Measurements from ENCODE around the gene PRPSAP2.
A peak's percentile ranks its signal among the peaks of the same experiment; 100 is the strongest.

PRPSAP2 gene

GRCh38 chr17:18965530-18966236, 107.8 kb downstream of the PRPSAP2 start:
- ATAC-seq (replicated peaks) (no peak), DNase-seq (no peak)
- Mint-ChIP-seq H3K27ac (no peak overlapping the region), H3K9me3 (no peaks in the 10 kb centered on the region), H3K4me3 (no peak overlapping the region), H3K4me1 (peaks cover 13 to 14% of the 10 kb centered on the region in 2 donors), H3K36me3 (peaks cover 5 to 16% of the 10 kb centered on the region in 2 donors), H3K27me3 (peaks cover 0 to 7% of the 10 kb centered on the region in 2 donors)

- Mint-ChIP-seq H3K9me3 (no peaks in the 10 kb centered on the region), H3K4me1 (peaks cover under 1 to 3% of the 10 kb centered on the region in 2 donors), H3K27me3 (peaks cover 0 to 5% of the 10 kb centered on the region in 2 donors), H3K27ac (peak overlapping the region; percentile 56), H3K36me3 (peaks cover 11 to 25% of the 10 kb centered on the region in 2 donors), H3K4me3 (no peak overlapping the region)
- ATAC-seq (replicated peaks) (no peak), DNase-seq (no peak)
Measured at GRCh38 chr17:18966831-18967624, 109.1 kb downstream of the PRPSAP2 start.

DNA sequence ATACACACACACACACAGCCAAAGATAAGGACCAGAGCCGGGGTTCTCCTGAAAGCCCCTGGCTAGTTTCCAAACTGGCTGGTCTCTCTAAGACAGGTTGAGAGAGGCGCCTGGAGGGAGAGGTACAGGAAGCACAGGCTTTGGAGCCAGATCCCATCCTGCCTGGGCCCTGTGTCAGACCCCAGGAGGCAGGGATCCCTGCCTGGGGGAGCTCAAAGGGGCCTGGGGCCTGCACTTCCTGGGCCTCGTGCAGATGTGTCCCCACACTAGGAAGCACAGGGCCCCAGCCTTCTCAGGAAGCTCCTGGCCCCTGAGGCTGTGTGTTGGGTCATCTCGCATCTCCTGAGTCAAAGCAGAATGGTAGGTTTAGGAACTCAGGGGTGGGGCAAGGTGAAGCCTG, 110.0 kb downstream of the PRPSAP2 start:
- H3K27ac Mint-ChIP-seq, result no peak overlapping the region
- ATAC-seq (replicated peaks) (peak in 1 of 2 donors; percentile 7), DNase-seq (no peak)
- H3K27me3 Mint-ChIP-seq, result peaks cover 0 to 5% of the 10 kb centered on the region in 2 donors
- peaks cover 20 to 32% of the 10 kb centered on the region in 2 donors for H3K36me3 Mint-ChIP-seq
- no peaks in the 10 kb centered on the region for H3K9me3 Mint-ChIP-seq
- H3K4me1 Mint-ChIP-seq, result peaks cover 0 to 2% of the 10 kb centered on the region in 2 donors
- H3K4me3 Mint-ChIP-seq, result no peak overlapping the region

DNA sequence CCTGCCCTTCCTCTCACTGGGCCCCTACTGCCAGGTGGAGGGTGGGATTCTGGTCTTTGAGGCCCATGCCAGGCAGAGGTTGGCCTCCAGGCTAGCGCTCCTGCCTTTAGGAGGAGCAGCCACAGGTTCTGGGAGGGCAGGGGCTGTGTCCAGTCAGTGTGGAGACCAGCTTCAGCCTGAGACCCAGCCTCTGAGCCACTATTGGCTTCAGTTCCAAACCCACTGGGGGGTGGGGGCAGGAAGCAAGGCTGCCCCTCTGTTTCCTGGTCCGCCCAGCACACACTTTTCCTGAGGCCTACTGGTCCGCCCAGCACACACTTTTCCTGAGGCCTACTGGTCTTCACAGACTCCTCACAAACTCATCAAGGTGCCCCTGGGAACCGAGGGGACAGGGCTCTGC, 110.4 kb downstream of the PRPSAP2 start:
- peaks cover 0 to 3% of the 10 kb centered on the region in 2 donors for H3K4me1 Mint-ChIP-seq
- no peak for DNase-seq
- H3K27me3 Mint-ChIP-seq, result peaks cover 0 to 5% of the 10 kb centered on the region in 2 donors
- peak overlapping the region in 1 of 2 donors; percentile 11 for H3K4me3 Mint-ChIP-seq
- H3K36me3 Mint-ChIP-seq, result peaks cover 22 to 36% of the 10 kb centered on the region in 2 donors
- H3K9me3 Mint-ChIP-seq, result no peaks in the 10 kb centered on the region
- ATAC-seq (replicated peaks), result no peak
- H3K27ac Mint-ChIP-seq, result no peak overlapping the region

DNA sequence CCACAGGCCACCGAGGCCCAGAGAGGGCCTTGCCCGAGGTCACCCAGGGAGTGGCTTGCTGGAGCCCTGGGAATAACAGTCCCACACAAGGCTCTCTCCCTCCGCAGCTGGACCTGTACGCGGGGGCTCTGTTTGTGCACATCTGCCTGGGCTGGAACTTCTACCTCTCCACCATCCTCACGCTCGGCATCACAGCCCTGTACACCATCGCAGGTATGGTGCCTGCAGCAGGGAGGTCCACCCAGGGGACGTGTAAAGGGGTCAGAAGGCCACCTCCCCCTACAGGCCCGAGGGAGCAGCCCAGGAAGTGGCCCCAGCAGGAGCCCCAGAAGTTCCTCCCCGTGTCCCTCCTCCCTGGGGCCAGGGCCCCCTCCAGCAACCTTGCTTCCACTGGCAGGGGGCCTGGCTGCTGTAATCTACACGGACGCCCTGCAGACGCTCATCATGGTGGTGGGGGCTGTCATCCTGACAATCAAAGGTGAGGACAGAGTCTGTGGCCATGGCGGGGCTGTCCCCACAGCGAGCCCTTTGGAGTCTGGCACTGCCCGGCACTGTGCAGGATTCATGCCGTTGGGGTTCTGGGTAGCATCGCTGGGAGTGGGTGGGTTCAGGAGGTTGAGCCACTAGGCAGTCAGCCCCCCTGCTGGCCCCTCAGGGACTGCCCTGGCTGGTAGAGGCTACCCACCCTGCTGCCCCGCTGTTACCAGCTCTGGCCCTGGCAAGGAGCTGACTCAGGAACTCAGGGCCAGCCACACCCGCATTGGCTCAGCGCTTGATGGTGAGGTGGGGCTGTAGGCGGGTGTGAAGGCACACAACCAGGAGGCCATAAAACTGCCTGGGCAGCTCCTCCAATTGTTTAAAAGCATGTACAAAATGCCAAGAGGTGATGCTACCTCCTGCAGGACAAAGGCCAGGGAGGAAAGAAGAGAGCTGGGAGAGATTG, 111.3 kb downstream of the PRPSAP2 start:
- peak overlapping the region; percentile 73 for H3K27ac Mint-ChIP-seq
- H3K4me1 Mint-ChIP-seq, result peaks cover 0 to 3% of the 10 kb centered on the region in 2 donors
- no peaks in the 10 kb centered on the region for H3K9me3 Mint-ChIP-seq
- H3K36me3 Mint-ChIP-seq, result peaks cover 23 to 39% of the 10 kb centered on the region in 2 donors
- no peak for ATAC-seq (replicated peaks)
- H3K27me3 Mint-ChIP-seq, result peaks cover 0 to 5% of the 10 kb centered on the region in 2 donors
- H3K4me3 Mint-ChIP-seq, result no peak overlapping the region
- DNase-seq, result no peak

DNA sequence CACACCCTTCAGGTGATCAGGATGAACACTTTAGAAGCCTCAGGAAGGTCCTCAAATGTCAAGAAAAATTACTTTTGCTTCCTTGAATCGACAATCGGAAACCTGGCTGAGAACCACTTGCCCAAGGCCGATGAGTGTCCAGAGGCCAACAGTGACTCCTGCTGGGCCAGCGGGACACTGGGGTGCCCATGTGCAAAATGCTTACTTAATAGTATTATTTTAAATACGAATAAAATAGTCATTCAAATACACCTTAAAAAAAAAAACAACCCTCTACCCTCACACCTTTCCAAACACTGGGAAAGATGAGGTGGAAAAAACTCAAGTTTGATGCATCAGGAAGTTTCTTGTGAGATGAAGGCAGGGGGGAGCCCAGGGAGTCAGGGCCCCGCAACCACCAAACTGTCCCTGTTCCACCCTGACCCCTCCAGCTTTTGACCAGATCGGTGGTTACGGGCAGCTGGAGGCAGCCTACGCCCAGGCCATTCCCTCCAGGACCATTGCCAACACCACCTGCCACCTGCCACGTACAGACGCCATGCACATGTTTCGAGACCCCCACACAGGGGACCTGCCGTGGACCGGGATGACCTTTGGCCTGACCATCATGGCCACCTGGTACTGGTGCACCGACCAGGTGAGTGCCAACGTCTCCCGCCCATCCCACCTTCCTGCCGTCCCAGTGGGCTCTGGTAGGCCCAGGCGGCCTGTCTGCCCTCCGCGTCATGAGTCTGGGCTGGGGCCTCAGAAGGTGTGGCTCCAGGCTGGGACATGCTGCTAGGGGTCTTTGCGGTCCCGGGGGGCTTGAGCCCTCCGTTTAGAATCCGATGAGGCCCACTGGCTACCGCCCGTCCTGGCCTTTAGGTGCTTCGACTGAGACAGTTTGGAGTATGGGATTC, 112.9 kb downstream of the PRPSAP2 start:
- ATAC-seq (replicated peaks), result no peak
- peaks cover 0 to 3% of the 10 kb centered on the region in 2 donors for H3K27me3 Mint-ChIP-seq
- H3K36me3 Mint-ChIP-seq, result peaks cover 27 to 45% of the 10 kb centered on the region in 2 donors
- H3K27ac Mint-ChIP-seq, result no peak overlapping the region
- DNase-seq, result no peak
- no peaks in the 10 kb centered on the region for H3K9me3 Mint-ChIP-seq
- no peak overlapping the region for H3K4me3 Mint-ChIP-seq
- H3K4me1 Mint-ChIP-seq, result peaks cover 8 to 9% of the 10 kb centered on the region in 2 donors

DNA sequence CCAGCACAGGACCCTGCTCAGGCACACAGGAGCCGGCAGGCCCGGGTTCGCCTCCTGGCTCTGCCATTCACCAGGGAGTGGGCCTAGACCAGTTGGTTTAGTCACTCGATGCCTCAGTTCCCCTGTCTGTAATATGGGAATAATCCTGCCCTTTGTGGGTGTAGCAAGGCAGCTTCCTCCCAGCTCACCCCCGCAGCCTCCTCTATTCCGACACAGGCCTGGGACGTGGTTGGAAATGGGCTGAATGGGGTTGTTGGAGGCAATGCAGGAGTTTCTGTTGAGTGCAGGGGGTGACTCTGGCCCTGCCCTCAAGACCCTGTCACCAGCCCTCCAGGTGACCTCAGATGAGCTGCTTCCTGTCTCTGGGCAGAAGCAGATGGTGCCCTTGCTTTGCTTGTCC, 113.9 kb downstream of the PRPSAP2 start:
- DNase-seq, result no peak
- H3K27ac Mint-ChIP-seq, result no peak overlapping the region
- no peaks in the 10 kb centered on the region for H3K27me3 Mint-ChIP-seq
- H3K4me3 Mint-ChIP-seq, result no peak overlapping the region
- peaks cover 8% of the 10 kb centered on the region in 2 donors for H3K4me1 Mint-ChIP-seq
- H3K9me3 Mint-ChIP-seq, result no peaks in the 10 kb centered on the region
- ATAC-seq (replicated peaks), result no peak
- peaks cover 34 to 49% of the 10 kb centered on the region in 2 donors for H3K36me3 Mint-ChIP-seq

DNA sequence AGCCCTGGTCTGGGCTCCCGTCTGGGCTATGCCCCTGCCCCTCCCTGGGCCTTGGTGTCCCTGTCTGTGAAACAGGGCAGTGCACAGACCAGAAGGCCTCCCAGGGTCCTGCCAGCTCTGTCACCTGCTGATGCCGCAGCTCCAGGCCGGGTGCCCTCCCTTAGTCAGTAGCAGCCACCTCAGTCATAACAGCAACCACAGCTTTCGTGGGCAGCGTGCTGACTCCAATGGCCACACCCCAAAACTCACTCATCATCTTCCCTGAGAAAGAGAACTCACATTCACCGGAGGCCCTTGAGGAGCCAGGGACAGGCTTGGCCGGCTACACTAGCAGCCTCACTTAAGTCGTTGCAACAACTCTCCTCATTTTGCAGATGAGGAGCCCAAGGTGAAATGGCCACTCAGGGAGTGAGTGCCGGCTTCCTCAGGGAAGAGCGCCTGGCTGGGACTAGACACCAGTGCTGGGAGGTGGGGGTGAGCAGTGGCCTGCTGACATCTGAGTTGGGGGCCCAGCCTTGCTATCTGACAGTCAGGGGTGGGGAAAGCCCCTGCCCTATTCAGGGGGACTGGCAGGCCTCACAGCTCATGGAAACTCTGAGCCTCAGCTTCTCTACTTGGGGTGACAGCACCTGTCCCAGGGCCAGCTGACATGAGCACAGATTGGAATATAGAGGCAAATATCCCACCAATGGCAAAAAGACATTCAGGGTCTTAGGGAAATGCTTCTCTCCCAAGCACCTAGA, 116.6 kb downstream of the PRPSAP2 start:
- H3K27me3 Mint-ChIP-seq, result no peaks in the 10 kb centered on the region
- no peaks in the 10 kb centered on the region for H3K9me3 Mint-ChIP-seq
- no peak for DNase-seq
- peak overlapping the region; percentile 25 for H3K27ac Mint-ChIP-seq
- peaks cover 8% of the 10 kb centered on the region in 2 donors for H3K4me1 Mint-ChIP-seq
- peak; percentile 34 to 57 for ATAC-seq (replicated peaks)
- H3K36me3 Mint-ChIP-seq, result peaks cover 54 to 67% of the 10 kb centered on the region in 2 donors
- H3K4me3 Mint-ChIP-seq, result no peak overlapping the region

DNA sequence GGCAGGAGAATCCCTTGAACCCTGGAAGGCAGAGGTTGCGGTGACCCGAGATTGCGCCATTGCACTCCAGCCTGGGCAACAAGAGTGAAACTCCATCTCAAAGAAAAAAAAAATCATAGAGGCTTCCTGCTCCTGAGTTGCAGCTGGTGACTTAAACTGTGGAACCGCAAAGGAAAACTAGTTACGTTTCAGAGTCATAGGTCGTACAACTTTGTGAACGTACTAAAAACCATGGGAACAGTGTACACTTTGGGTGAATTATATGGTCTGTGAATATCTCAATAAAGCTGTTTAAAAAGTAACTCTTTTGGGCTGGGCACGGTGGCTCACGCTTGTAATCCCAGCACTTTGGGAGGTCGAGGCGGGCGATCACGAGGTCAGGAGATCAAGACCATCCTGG, 117.7 kb downstream of the PRPSAP2 start:
- H3K4me1 Mint-ChIP-seq, result peaks cover 8% of the 10 kb centered on the region in 2 donors
- no peak for DNase-seq
- H3K27me3 Mint-ChIP-seq, result no peaks in the 10 kb centered on the region
- peaks cover 52 to 61% of the 10 kb centered on the region in 2 donors for H3K36me3 Mint-ChIP-seq
- H3K4me3 Mint-ChIP-seq, result no peak overlapping the region
- no peak overlapping the region for H3K27ac Mint-ChIP-seq
- ATAC-seq (replicated peaks), result no peak
- no peaks in the 10 kb centered on the region for H3K9me3 Mint-ChIP-seq

DNA sequence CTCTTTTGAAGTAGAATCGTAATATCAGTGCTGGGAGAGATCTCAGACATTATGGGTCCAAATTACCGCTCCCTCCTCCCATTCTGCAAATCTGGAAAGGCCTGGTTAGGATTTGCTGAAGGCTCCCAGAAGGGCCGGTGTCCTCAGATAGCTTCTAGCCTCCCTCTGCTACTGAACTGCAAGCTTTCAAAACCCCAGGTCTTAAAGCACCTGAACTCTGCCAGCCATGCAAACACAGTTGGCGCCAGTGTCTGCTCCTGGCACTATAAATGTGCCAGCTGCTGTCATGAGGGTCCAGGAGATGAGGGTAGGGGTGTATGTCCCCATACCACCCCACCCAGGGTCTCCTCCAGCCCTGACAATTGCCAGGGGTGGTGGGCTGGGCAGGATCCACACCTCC, 118.3 kb downstream of the PRPSAP2 start:
- no peaks in the 10 kb centered on the region for H3K27me3 Mint-ChIP-seq

DNA sequence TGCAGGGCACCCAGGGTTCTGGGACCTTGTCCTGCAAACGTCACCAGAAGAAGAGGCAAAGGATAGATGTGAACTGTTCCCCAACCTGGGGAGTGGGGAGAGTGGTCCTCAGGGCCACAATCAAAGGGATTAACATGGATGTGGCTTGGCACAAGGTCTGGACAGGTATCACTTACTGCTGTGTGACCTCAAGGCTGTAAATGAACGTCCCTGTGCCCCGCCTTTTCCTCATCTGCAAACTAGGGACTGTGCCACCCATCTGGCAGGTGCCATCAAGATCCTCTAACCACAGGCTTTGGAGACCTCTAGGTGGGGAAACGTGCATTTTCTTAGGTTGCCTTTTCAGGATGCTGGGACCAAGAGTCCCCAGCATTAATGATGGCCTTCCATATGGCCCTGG, 119.1 kb downstream of the PRPSAP2 start:
- no peak for ATAC-seq (replicated peaks)
- H3K27ac Mint-ChIP-seq, result no peak overlapping the region
- H3K27me3 Mint-ChIP-seq, result no peaks in the 10 kb centered on the region
- peaks cover 8% of the 10 kb centered on the region in 2 donors for H3K4me1 Mint-ChIP-seq
- H3K9me3 Mint-ChIP-seq, result no peaks in the 10 kb centered on the region
- DNase-seq, result no peak
- no peak overlapping the region for H3K4me3 Mint-ChIP-seq
- H3K36me3 Mint-ChIP-seq, result peaks cover 50 to 55% of the 10 kb centered on the region in 2 donors

More for the DNA sequence above, 118.3 kb downstream of the PRPSAP2 start:
- no peak for DNase-seq
- peaks cover 8% of the 10 kb centered on the region in 2 donors for H3K4me1 Mint-ChIP-seq
- peaks cover 52 to 59% of the 10 kb centered on the region in 2 donors for H3K36me3 Mint-ChIP-seq
- ATAC-seq (replicated peaks), result no peak
- H3K4me3 Mint-ChIP-seq, result no peak overlapping the region
- H3K27ac Mint-ChIP-seq, result peak overlapping the region; percentile 25
- no peaks in the 10 kb centered on the region for H3K9me3 Mint-ChIP-seq

GRCh38 chr17:18977646-18978045, 119.7 kb downstream of the PRPSAP2 start:
- Mint-ChIP-seq H3K27ac (no peak overlapping the region), H3K27me3 (no peaks in the 10 kb centered on the region), H3K4me1 (peaks cover 8% of the 10 kb centered on the region in 2 donors), H3K9me3 (no peaks in the 10 kb centered on the region), H3K4me3 (no peak overlapping the region), H3K36me3 (peaks cover 48 to 50% of the 10 kb centered on the region in 2 donors)
- DNase-seq (no peak), ATAC-seq (replicated peaks) (no peak)
